ENCODE measurements around the gene CGB2.
A peak's percentile ranks its signal among the peaks of the same experiment; 100 is the strongest.
"Not testable (repeated sequence)": the region's sequence is repeated elsewhere in the genome, so short reads cannot be mapped to it uniquely, and the experiment has no call there.

The CGB2 gene

DNA sequence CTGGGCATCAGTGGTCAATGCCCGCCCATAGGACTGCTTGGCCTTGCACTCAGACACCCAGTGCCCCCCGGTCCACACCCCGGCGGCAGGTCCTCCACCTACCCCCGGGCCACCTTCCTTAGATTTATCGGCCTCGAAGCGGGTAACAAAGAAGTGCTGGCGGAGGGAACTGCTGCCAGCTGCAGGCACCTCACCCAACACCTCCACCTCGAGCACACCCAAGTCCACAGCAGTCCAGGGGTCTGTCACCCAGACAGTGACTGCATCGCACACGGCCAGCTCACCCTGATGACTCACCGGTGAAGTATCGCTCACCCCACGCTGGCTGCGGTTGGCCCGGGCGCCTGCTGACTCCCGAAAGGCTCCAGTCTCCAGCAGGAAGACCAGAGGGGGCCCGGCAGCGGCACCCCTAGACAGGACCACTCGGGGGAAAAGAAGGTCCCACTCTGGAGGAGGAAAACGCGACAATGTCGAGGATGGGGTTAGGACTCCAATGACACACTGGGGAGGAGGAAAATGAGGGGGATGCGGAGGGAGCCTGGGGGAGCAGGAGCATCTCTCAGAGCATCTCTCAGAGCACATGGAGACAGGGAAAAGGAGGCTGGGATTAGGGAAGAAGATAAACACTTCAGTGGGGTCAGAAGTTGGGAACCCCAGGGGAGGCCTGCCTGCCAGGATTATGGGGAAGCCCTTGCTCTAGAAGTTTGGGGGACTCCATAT, 7.0 kb downstream of the CGB2 start:
- DNase-seq: not testable (repeated sequence)

DNA sequence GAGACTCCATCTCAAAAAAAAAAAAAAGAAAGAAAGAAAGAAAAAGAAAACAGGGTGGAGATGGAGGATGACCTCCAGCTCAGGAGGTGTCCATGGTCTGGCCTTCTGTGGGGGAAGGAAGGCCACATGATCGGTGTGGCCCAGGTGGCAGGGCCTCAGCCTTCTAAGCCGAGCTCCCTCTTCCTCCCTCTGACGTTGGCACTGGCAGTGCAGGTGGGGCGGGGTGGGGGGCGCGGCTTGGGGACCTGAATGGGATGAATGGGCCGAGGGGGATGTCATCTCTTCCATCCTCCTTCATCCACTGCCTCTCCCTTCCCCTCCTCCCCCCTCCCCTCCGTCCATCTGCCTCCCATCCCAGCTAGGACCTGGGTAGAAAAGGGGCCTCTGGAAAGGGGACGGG, 8.0 kb downstream of the CGB2 start:
- DNase-seq: not testable (repeated sequence)

DNA sequence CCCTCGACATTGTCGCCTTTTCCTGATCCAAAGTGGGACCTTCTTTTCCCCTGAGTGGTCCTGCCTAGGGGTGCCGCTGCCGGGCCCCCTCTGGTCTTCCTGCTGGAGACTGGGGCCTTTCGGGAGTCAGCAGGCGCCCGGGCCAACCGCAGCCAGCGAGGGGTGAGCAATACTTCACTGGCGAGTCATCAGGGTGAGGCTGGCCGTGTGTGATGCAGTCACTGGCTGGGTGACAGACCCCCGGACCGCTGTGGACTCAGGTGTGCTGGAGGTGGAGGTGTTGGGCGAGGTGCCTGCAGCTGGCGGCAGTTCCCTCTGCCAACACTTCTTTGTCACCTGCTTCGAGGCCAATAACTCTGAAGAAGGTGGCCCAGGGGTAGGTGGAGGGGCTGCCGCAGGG, 10.5 kb downstream of the CGB2 start:
- no peak for DNase-seq

DNA sequence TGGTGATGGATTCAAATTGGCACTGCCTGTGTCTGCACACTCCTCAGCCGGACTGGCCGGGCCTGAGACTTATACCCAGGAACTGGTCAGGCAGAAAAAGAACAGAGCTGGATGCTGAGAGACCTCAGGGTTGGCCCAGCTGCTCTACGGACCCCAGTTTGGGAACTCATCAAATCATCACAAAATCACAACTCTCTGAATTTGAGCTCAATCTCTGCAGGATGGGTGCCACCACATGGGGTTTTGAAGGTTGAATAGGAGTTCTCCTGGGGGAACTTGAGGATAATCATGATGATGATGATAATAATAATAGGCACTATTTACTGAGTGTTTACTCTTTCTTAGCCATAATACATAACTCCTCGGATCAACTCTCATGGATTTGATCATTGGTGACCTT, 11.0 kb downstream of the CGB2 start:
- DNase-seq: not testable (repeated sequence)

DNA sequence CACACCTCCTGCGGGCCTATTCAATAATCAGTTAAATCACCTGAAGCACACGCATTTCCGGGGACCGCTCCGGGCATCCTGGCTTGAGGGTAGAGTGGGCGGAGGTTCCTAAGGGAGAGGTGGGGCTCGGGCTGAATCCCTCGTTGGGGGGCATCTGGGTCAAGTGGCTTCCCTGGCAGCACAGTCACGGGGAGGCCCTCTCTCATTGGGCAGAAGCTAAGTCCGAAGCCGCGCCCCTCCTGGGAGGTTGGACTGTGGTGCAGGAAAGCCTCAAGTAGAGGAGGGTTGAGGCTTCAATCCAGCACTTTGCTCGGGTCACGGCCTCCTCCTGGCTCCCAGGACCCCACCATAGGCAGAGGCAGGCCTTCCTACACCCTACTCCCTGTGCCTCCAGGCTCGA, 11.9 kb downstream of the CGB2 start, which contains the start of gene CGB5:
CGB5 (plus strand) TSS at position 301 of the 400 bp plus-strand sequence. CDS start 362 bp downstream, outside the sequence.
- DNase-seq: not testable (repeated sequence)

DNA sequence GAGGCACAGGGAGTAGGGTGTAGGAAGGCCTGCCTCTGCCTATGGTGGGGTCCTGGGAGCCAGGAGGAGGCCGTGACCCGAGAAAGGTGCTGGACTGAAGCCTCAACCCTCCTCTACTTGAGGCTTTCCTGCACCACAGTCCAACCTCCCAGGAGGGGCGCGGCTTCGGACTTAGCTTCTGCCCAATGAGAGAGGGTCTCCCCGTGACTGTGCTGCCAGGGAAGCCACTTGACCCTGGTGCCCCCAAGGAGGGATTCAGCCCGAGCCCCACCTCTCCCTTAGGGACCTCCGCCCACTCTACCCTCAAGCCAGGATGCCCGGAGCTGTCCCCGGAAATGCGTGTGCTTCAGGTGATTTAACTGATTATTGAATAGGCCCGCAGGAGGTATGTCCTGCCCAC, 17.3 kb downstream of the CGB2 start, which contains the start of gene CGB8:
CGB8 (minus strand) TSS at position 101 of the 400 bp plus-strand sequence. CDS start 372 bp downstream, outside the sequence.
- DNase-seq: not testable (repeated sequence)

DNA sequence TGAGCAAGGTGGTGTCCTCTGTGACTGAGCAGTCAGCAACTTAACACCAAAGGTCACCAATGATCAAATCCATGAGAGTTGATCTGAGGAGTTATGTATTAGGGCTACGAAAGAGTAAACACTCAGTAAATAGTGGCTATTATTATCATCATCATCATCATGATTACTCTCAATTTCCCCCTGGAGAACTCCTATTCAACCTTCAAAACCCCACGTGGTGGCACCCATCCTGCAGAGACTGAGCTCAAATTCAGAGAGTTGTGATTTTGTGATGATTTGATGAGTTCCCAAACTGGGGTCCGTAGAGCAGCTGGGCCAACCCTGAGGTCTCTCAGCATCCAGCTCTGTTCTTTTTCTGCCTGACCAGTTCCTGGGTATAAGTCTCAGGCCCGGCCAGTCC, 18.1 kb downstream of the CGB2 start:
- DNase-seq: not testable (repeated sequence)

DNA sequence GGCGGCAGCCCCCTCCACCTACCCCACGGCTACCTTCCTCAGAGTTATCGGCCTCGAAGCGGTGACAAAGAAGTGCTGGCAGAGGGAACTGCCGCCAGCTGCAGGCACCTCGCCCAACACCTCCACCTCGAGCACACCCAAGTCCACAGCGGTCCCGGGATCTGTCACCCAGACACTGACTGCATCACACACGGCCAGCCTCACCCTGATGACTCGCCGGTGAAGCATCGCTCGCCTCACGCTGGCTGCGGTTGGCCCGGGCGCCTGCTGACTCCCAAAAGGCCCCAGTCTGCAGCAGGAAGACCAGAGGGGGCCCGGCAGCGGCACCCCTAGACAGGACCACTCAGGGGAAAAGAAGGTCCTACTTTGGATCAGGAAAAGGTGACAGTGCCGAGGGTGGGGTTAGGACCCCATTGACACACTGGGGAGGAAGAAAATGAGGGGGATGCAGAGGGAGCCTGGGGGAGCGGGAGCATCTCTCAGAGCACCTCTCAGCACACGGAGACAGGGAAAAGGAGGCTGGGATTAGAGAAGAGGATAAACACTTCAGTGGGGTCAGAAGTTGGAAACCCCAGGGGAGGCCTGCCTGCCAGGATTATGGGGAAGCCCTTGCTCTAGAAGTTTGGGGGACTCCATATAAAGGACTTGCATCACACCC, 18.8 kb downstream of the CGB2 start:
- not testable (repeated sequence) for DNase-seq

DNA sequence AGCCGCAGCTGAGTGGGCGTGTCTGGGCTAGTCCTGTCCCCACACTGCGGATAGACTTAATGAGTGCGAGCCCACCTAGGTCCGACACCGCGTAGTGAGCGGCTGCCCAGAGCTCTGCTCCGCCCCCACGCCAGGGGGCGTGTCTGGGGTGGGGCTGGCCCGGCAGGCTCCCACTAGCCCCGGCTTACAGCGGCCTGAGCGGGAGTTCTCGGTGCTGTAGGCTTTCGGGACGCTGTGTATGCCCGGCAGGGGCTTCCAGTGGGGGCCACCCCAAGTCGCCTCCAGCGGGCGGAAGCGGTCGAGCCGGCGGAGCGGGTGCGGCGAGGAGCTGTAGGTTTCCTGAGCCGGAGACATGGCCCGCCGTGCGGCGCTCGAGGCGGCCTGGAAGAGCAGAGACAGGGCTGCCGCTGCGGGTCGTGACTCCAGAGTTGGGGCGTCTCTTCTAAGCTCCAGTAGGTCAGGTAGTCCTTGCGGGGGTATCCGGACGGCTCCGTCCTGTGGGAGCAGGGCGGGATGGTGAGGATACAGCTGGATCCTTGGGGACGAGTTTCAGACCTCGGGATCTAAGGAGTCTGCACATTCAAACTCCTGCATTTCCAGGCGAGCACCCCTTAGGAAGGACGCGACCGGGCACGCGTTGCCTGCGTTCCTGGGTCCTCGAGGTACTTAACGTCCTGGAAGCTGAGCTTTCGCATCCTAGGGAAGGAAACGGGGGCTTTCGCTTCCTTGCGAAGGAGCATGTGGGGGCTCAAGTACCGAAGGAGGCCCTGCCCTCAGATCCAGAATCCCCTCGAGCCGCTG, 24.6 kb downstream of the CGB2 start:
- peak; percentile 61 for DNase-seq

DNA sequence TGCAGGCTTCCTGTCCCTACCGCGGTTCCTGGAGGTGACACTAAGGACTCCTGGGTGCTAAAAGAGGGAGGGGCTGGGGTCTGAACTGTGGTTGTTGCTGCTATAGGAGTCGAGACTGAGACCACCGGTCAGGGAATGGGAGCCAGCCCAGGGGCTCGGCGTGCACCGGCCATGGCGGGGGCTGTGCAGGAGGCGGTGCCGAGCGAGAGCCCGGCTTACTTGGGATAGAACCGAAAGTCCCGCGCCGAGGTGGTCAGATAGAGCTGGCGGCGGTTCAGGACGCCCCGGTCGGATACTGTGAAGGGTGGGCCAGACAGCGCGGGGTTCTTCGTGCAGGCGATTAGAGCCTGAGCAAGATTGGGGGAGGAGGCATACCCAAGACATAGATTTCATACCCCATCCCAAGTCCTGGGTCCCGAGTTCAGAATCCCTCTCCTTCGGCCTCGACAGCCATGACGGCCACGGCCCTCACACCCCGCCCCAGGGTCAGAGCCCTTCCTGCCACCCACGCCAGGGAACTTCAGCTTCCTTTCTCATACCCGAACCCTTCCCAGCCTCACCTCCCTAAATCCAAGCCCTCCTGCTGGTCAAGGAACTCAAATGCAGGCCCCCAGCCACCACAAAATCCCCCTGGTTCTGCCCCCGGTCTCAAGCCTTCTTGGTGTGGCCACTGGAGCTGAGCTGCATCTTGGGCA, 25.4 kb downstream of the CGB2 start:
- not testable (repeated sequence) for DNase-seq

DNA sequence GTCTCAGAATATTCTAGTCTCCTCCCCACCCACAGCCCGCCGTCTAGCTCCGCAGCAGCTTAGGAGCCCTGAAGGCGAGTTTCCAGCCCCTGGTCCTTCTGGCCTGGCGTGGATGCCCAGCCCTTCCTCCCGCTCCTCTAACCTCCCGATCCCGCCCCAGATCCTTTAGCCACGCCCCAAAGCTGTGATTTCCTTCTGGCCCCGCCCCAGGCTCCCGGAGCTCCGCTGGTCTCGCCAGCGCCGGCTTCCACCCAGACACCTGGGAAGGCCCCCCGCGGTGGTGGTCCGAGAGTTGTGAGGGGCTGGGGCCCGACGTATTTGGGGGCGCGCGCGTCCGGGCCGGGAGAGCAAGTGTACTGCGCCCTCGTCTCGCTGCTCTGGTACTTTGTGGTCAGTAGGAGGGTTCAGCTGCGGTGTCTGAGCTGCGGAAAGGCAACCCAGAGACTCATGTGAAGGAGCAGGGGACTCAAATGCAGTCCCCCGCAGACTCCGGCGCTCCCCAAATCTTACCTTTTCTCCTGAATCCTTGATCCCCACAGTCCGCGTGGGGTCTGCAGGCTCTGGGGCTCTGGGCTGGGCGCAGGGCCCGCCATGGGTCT, 26.0 kb downstream of the CGB2 start, which contains the start of gene CGB7:
CGB7 (minus strand) TSS at position 114 of the 599 bp plus-strand sequence. CDS start 2,374 bp downstream, outside the sequence.
- DNase-seq: no peak

DNA sequence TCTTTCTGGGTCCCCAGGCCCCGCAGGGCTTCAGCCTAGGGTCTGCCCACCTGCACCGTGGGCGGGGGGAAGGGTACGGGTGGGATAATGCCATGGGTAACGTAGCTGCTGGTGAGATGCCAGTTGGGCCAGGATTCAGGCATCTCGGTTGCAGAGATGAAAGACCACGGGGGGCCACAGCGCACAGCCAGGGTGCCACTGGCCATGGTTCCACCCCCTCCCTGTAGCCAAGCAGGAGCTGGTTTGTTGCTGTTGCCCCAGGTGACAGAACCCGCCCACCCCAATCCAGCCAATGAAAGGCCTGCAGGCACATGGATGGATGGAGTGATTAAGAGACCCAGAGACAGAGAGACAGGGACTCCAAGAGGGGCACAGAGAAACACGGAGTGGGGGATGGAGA, 26.9 kb downstream of the CGB2 start:
- no peak for DNase-seq

DNA sequence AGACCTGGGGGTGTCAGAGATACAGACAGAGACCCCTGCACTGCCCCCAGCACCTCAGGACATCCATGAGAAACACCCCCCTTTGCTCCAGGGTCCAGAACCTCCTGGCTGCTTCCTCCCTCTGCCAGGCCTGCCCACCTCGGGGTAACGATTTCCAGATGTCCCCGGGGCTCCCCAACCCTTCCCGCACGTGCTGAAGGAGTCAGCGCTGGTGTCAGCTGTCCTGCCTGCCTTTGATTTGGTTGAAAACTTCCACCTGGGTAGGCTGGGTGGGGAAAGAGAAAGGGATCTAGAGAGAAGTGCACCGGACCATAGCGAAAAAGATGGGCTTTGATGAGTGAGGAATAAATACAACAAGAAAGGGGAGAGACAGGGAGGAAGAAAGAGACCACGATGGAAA, 27.4 kb downstream of the CGB2 start:
- no peak for DNase-seq

DNA sequence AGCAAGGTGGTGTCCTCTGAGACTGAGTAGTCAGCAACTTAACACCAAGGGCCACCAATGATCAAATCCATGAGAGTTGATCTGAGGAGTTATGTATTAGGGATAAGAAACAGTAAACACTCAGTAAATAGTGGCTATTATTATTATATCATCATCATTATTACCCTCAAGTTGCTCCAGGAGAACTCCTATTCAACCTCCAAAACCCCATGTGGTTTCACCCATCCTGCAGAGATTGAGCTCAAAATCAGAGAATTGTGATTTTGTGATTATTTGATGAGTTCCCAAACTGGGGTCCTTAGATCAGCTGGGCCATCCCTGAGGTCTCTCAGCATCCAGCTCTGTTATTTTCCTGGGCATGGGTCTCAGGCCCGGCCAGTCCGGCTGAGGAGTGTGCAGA, 29.3 kb downstream of the CGB2 start:
- DNase-seq: no peak

DNA sequence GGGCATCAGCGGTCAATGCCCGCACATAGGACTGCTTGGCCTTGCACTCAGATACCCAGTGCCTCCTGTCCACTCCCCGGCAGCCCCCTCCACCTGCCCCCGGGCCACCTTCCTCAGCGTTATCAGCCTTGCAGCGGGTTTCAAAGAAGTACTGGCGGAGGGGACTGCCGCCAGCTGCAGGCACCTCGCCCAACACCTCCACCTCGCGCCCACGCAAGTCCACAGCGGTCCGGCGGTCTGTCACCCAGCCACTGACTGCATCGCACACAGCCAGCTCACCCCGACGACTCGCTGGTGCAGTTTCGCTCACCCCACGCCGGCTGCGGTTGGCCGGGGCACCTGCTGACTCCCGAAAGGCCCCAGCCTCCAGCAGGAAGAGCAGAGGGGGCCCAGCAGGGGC, 29.8 kb downstream of the CGB2 start:
- DNase-seq: no peak

DNA sequence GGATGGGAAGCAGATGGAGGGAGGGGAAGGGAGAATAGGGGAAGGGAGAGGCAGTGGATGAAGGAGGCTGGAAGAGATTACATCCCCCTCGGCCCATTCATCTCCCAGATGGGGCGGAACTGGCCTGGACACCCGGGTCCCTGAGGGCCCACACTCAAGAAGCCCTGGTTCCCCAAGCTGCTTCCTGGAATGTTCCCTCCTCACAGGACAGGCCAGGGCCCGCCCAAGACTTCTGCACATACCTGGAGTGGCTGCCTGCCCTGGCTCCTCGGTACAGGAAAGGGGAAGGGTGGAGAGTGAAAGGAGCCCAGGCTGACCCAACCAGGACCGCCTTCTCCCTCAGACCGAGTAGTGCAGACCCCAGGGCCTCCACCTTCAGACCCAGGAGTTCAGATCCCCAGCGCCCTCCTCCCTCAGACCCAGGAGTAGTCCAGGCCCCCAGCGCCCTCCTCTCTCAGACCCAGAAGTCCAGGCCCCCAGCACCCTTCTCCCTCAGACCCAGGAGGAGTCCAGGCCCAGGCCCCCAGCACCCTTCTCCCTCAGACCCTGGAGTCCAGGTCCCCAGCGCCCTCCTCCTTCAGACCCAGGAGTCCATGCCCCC, 32.4 kb downstream of the CGB2 start:
- DNase-seq: no peak

DNA sequence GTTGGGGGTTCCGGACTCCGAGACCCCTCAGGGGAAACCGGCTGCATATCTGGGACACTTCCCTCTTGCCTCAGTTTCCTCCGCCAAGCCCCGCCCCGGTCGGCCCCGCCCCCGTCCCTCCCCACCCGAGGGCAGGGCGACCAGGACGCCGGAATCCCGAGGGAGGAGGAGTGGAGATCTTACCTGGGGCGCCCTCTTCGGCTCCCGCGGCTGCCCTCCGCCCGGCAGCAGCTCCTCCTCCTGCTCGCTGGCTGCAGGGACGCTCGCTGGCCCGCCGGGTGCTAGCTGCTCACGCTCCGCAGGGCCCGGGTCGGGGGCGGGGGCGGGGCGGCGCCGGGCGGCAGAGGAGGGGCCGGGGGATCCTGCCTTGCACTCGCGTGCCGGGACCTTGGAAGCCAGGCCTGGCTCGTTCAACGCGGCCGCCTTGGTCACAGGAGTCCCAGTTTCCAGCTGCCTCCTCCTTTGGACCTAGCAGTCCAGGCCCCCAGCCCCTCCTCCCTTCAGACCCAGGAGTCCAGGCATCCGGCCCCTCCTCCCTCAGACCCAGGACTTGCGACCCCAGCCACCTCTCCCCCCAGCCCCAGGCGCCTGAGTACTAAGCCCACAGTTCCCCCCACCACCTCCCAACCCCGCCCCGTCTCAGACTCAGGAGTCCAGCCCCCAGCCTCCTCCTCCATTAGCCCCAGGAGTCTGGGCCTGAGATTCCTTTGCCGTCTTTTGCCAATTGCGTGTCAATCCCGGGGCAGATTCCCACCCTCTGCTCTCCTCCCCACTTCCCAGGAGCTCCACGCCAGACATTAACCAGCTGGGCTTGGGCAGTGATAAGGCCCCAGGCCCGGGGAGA, 33.3 kb downstream of the CGB2 start, which contains the start of gene NTF4:
NTF4 (minus strand) TSS at position 51 of the 844 bp plus-strand sequence. CDS start 2,821 bp downstream, outside the sequence.
- no peak for DNase-seq

DNA sequence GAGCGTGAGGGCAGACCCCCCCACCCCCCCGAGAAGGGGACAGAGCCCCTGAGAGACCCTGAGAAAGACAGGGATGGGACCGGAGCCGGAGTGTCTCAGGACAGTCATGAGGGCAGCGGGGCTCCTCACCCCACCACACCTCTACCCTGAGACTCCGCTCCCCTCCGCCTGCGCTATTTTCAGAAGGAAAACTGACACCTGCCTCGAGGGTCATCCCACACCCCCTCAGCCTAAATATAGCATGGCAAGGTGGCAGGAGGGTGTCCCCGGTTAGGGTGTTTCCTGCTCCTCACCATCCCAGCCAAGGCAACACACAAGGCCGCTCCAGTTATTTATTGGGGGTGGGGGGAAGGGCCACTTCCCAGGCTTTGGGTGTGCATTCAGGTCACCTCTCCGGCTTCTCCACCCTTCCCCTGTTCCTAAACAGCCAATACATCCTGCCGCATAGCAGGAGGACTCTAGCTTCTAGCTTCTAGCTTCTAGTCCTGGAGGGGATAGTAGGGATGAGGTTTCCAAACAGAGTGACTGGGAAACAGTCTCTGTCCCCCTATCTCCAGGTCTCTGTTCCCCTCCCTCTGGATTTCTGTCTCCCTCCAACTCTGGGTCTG, 34.3 kb downstream of the CGB2 start:
- DNase-seq: no peak

DNA sequence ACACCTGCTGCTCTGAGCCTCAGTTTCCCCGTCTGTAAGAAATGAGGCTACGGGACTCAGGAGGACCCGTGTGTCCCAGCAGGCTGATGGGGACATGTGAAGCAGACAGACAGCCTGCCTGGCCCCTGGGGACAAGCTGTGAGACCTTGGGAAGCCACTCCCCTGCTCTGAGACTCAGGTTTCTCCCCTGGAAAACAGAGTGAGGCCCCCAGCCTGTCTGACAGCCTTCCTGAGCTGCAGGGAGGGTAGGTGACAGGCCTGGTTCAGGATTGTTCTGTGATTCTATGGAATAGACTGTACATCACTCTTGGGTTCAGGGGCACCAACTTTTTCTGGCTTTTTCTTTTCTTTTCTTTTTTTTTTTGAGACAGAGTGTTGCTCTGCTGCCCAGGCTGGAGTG, 35.9 kb downstream of the CGB2 start:
- no peak for DNase-seq

DNA sequence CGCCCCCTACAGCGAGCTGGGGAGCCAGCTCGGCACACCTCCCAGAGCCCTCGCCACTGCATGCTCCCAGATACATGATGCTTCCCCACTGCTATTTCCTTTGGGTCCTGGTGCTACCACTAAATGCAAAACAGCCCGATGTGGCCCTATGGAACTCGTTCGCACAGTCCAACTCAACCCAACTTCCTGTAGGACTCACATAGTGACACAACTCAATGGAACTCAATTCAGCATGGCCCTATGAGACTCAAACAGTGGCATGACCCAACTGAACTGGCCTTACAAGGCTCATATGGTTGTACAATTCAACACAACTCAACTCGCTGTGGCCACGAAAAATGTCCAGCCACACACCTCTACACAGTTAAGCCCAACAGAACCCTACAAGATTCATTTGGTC, 37.3 kb downstream of the CGB2 start:
- DNase-seq: no peak

All from hematopoietic multipotent progenitor cell treated with erythropoietin and hydrocortisone succinate and interleukin-3 and kit ligand, for 4 days (in vitro differentiated cells).